H1 (cell line): ENCODE results near the gene INHBA. TPM values are rescaled to one million over a fixed set of nuclear protein-coding genes. Genes with fewer than 3 reads are reported as not detected.
A peak's percentile ranks its signal among the peaks of the same experiment; 100 is the strongest.

Experiments used
- CTCF ChIA-PET: fragments of 300-600 bp; sonication (Branson Sonifier 250); formaldehyde crosslinking; loops from one replicate; lab custom pipeline; 2021; ENCODE audit not compliant: partially characterized antibody; lab: Charles Lee
- POLR2A ChIA-PET: fragments of 300-600 bp; sonication (Branson Sonifier 250); formaldehyde crosslinking; loops from one replicate; lab custom pipeline; 2021; ENCODE audit warnings: inconsistent platforms; ENCODE audit not compliant: partially characterized antibody; lab: Charles Lee
- DNase-seq, 2 experiments: peaks; one replicate each; pipeline versions ENCODE4 v3.0.0 to v3.0.0-alpha.2; 2010 to 2022; ENCODE audit warnings: low spot score in 2 of 2, low read depth in 1 of 2, mixed read lengths in 1 of 2
- FAIRE-seq: peaks from 2 replicates; lab custom pipeline; 2011; peaks lifted over from hg19 to GRCh38; lab: Jason Lieb, UNC
- H2AFZ ChIP-seq: 2 replicates; pipeline ENCODE4 v1.8.1; 2012; ENCODE audit warnings: low read length, inconsistent platforms
- H2AK5ac ChIP-seq: 2 replicates; pipeline ENCODE4 v1.6.1; 2013; ENCODE audit warnings: low read depth, low read length
- H2BK120ac ChIP-seq: replicated peaks from 2 replicates; pipeline ENCODE3; 2013; ENCODE audit warnings: low read depth, low read length, inconsistent platforms
- H2BK12ac ChIP-seq: 2 replicates; pipeline ENCODE4 v1.6.1; 2013; ENCODE audit warnings: low read depth, low read length
- H2BK15ac ChIP-seq: 2 replicates; pipeline ENCODE4 v1.6.1; 2013; ENCODE audit warnings: low read length
- H2BK20ac ChIP-seq: 2 replicates; pipeline ENCODE4 v1.6.1; 2013; ENCODE audit warnings: low read length
- H2BK5ac ChIP-seq: 2 replicates; pipeline ENCODE4 v1.6.1; 2013; ENCODE audit warnings: low read depth, low read length
- H3K14ac ChIP-seq: 2 replicates; pipeline ENCODE4 v1.6.1; 2013; ENCODE audit warnings: inconsistent platforms; ENCODE audit not compliant: insufficient read length
- H3K18ac ChIP-seq: 2 replicates; pipeline ENCODE4 v1.6.1; 2013; ENCODE audit warnings: low read length; ENCODE audit errors: extremely low read depth
- H3K23ac ChIP-seq: 2 replicates; pipeline ENCODE4 v1.6.1; 2013; ENCODE audit warnings: inconsistent platforms; ENCODE audit not compliant: insufficient read length
- H3K23me2 ChIP-seq: 2 replicates; pipeline ENCODE4 v1.6.1; 2013; ENCODE audit warnings: low read depth, low read length
- H3K27ac ChIP-seq: 2 replicates; pipeline ENCODE4 v1.6.1; 2011; ENCODE audit warnings: low read depth, low read length, inconsistent platforms
- H3K27me3 ChIP-seq, 4 experiments: replicated peaks in 1 of 4; 1 replicate in 1 of 4; 2 replicates in 3 of 4; pipeline versions ENCODE4 v1.6.1 to v1.8.1; 2011 to 2013; ENCODE audit warnings: low read length in 3 of 4, mild to moderate bottlenecking in 3 of 4, inconsistent platforms in 2 of 4, mixed read lengths in 2 of 4, moderate library complexity in 1 of 4; ENCODE audit not compliant: control insufficient read depth in 3 of 4, insufficient read depth in 3 of 4; ENCODE audit errors: extremely low read depth in 1 of 4
- H3K36me3 ChIP-seq, 4 experiments: 2 replicates each; pipeline versions ENCODE4 v1.6.1 to v1.8.1; 2011 to 2013; ENCODE audit warnings: mild to moderate bottlenecking in 4 of 4, low read length in 3 of 4, moderate library complexity in 2 of 4, control low read depth in 1 of 4, inconsistent platforms in 1 of 4; ENCODE audit not compliant: insufficient read depth in 4 of 4, control insufficient read depth in 2 of 4
- H3K4ac ChIP-seq: replicated peaks from 2 replicates; pipeline ENCODE3; 2013; ENCODE audit warnings: low read length, low read depth, mixed read lengths, inconsistent platforms; ENCODE audit not compliant: insufficient read length
- H3K4me1 ChIP-seq, 4 experiments: replicated peaks in 1 of 4; 1 replicate in 1 of 4; 2 replicates in 3 of 4; pipeline versions ENCODE4 v1.6.1 to v1.8.1; 2011 to 2013; ENCODE audit warnings: low read length in 3 of 4, inconsistent platforms in 2 of 4, mixed read lengths in 1 of 4; ENCODE audit not compliant: insufficient read depth in 4 of 4, control insufficient read depth in 3 of 4
- H3K4me2 ChIP-seq, 2 experiments: 2 replicates each; pipeline versions ENCODE4 v1.6.1 to v1.8.1; 2011 to 2013; ENCODE audit warnings: low read depth in 2 of 2, low read length in 2 of 2, control low read depth in 1 of 2, inconsistent platforms in 1 of 2, mild to moderate bottlenecking in 1 of 2; ENCODE audit not compliant: insufficient read depth in 1 of 2
- H3K4me3 ChIP-seq, 4 experiments: fragments of 200-600, 300-600 bp in 1 of 4; sonication (generic), shearing (Covaris generic), sonication (Bioruptor Twin) in 1 of 4; 2 replicates each; pipeline versions ENCODE4 v1.5.1 to v1.8.1; 2011 to 2016; ENCODE audit warnings: low read length in 4 of 4, low read depth in 3 of 4, control low read depth in 2 of 4, inconsistent platforms in 2 of 4, mild to moderate bottlenecking in 2 of 4, mixed read lengths in 1 of 4, moderate library complexity in 1 of 4; ENCODE audit not compliant: insufficient read depth in 2 of 4; ENCODE audit errors: extremely low read depth in 1 of 4
- H3K56ac ChIP-seq: replicated peaks from 2 replicates; pipeline ENCODE3; 2013; ENCODE audit warnings: low read depth, mild to moderate bottlenecking, mixed read lengths, low read length, inconsistent platforms; ENCODE audit not compliant: insufficient read length
- H3K79me1 ChIP-seq: 2 replicates; pipeline ENCODE4 v1.6.1; 2013; ENCODE audit warnings: low read depth, low read length, control low read depth
- H3K79me2 ChIP-seq, 2 experiments: 2 replicates each; pipeline versions ENCODE4 v1.6.1 to v1.8.1; 2012 to 2013; ENCODE audit warnings: low read length in 2 of 2, mild to moderate bottlenecking in 2 of 2, inconsistent platforms in 1 of 2; ENCODE audit not compliant: insufficient read depth in 2 of 2, control insufficient read depth in 1 of 2
- H3K9ac ChIP-seq, 4 experiments: replicated peaks in 1 of 4; 1 replicate in 1 of 4; 2 replicates in 3 of 4; pipeline versions ENCODE4 v1.6.1 to v1.8.1; 2011 to 2013; ENCODE audit warnings: low read depth in 3 of 4, low read length in 3 of 4, control low read depth in 2 of 4, mild to moderate bottlenecking in 2 of 4, moderate library complexity in 2 of 4, inconsistent platforms in 1 of 4; ENCODE audit errors: extremely low read depth in 1 of 4
- H3K9me3 ChIP-seq, 2 experiments: 2 replicates each; pipeline versions ENCODE4 v1.6.1 to v1.8.1; 2012 to 2013; ENCODE audit warnings: mild to moderate bottlenecking in 2 of 2, moderate library complexity in 2 of 2, control low read depth in 1 of 2, inconsistent platforms in 1 of 2, low read depth in 1 of 2, low read length in 1 of 2, mixed read lengths in 1 of 2; ENCODE audit not compliant: insufficient read depth in 2 of 2
- H4K20me1 ChIP-seq, 2 experiments: replicated peaks in 1 of 2; 2 replicates each; pipeline versions ENCODE3 to v1.8.1; 2011 to 2013; ENCODE audit warnings: inconsistent platforms in 2 of 2, low read length in 2 of 2, mild to moderate bottlenecking in 1 of 2; ENCODE audit not compliant: insufficient read depth in 2 of 2, control insufficient read depth in 1 of 2
- H4K5ac ChIP-seq: 2 replicates; pipeline ENCODE4 v1.6.1; 2013; ENCODE audit warnings: low read length, low read depth, mixed read lengths, inconsistent platforms; ENCODE audit not compliant: insufficient read length
- H4K8ac ChIP-seq: 2 replicates; pipeline ENCODE4 v1.8.0; 2013; ENCODE audit warnings: mild to moderate bottlenecking, moderate library complexity, low read length, inconsistent platforms; ENCODE audit not compliant: insufficient read depth; ENCODE audit errors: extremely low read depth
- H4K91ac ChIP-seq: replicated peaks from 2 replicates; pipeline ENCODE3; 2013; ENCODE audit warnings: low read length, mixed read lengths, inconsistent platforms; ENCODE audit not compliant: insufficient read length
- CHD1 ChIP-seq: IDR thresholded peaks from 2 replicates; pipeline ENCODE4 v1.6.1; 2012; ENCODE audit warnings: low read depth, low read length, improper control_type of control experiment
- CTBP2 ChIP-seq: IDR thresholded peaks from 2 replicates; pipeline ENCODE4 v1.7.0; 2011; ENCODE audit warnings: borderline replicate concordance, mild to moderate bottlenecking, moderate library complexity, mixed read lengths, low read length; ENCODE audit not compliant: insufficient read depth, insufficient read length
- E2F6 ChIP-seq: IDR thresholded peaks from 2 replicates; pipeline ENCODE4 v1.6.1; 2012; ENCODE audit warnings: inconsistent platforms
- RBBP5 ChIP-seq: IDR thresholded peaks from 2 replicates; pipeline ENCODE4 v1.7.1; 2012; ENCODE audit warnings: low read depth, mild to moderate bottlenecking, inconsistent platforms, low read length, moderate library complexity, borderline replicate concordance
- TAF1 ChIP-seq: IDR thresholded peaks from 2 replicates; pipeline ENCODE4 v1.6.1; 2011; ENCODE audit warnings: mild to moderate bottlenecking, low read depth, low read length
- WGBS, 2 experiments: shearing (Covaris generic) in 1 of 2; methylation state at CpG; one replicate each; pipeline versions ENCODE4 v1.1.6 to v1.1.7; 2013 to 2015; ENCODE audit warnings: low lambda C conversion rate in 2 of 2, mixed read lengths in 2 of 2, inconsistent platforms in 1 of 2, low coverage in 1 of 2, missing lambda C conversion rate in 1 of 2; ENCODE audit not compliant: insufficient replicate concordance in 2 of 2, insufficient coverage in 1 of 2, insufficient read length in 1 of 2; ENCODE audit errors: extremely low coverage in 1 of 2, missing lambda C conversion rate in 1 of 2; 5-methylcytosine and 5-hydroxymethylcytosine counted together
- polyA plus RNA-seq, 7 experiments: library from polyadenylated mRNA; depleted of rRNA in 3 of 7; stranded (reverse) in 5 of 7; unstranded in 2 of 7; fragments of >200 nt in 5 of 7; fragments of 200-250 nt in 2 of 7; gene quantifications; 1 replicate in 5 of 7; 2 replicates in 1 of 7; 4 replicates in 1 of 7; pipeline versions ENCODE4 v1.2.1 to v1.2.3, GENCODE V29; 2011 to 2013; ENCODE audit warnings: missing spikeins in 2 of 7, mixed read lengths in 2 of 7
- total RNA-seq: library from RNA; stranded (reverse); fragmentation: NEBNext Ultra II Directional; extraction: Animal tissue kit (Norgen Biotek cat#: 25700); gene quantifications from 2 replicates; pipeline ENCODE4 v1.2.1, GENCODE V29; 2021
- TF ChIP-seq, protein P1 (sequence below): IDR thresholded peaks from 2 replicates; pipeline ENCODE4 v1.6.1; 2012; ENCODE audit warnings: inconsistent platforms

Gene INHBA
- total and polyA plus RNA-seq, 2 of the 8 experiments (the other 6 are each of a cell fraction or from before 2014, with no cell fraction given): 1.1 to 2.7 TPM

- Histone ChIP-seq H2AK5ac (no peak overlapping the region), H3K79me2 (no peaks in the 10 kb centered on the region; a peak in 1 of 4 replicates), H3K4ac (no peak overlapping the region), H2BK20ac (no peak overlapping the region), H3K79me1 (no peaks in the 10 kb centered on the region), H2AFZ (no peak overlapping the region), H3K4me1 (peaks cover 1 to 22% (median 17%) of the 10 kb centered on the region in 4 experiments; a peak in 5 of 7 replicates), H3K9me3 (no peaks in the 10 kb centered on the region), H4K20me1 (no peaks in the 10 kb centered on the region), H2BK12ac (0 out of 2 replicates have a peak overlapping the region, but pooled peaks have one; percentile 13), H4K91ac (no peak overlapping the region), H3K23ac (no peak overlapping the region), H3K14ac (no peak overlapping the region), H2BK5ac (no peak overlapping the region), H3K18ac (no peak overlapping the region), H2BK120ac (no peak overlapping the region), H3K9ac (no peak overlapping the region), H3K27ac (no peak overlapping the region), H4K5ac (no peak overlapping the region), H3K4me2 (peak overlapping the region; percentile 95 to 98), H4K8ac (no peak overlapping the region), H3K27me3 (0 out of 7 replicates have a peak, but pooled peaks cover 0 to 3% (median 0%) of the 10 kb centered on the region in 4 experiments), H3K56ac (no peak overlapping the region), H3K36me3 (no peaks in the 10 kb centered on the region), H3K23me2 (peaks cover 11% of the 10 kb centered on the region), H2BK15ac (no peak overlapping the region), H3K4me3 (peak overlapping the region in 3 of 4 experiments; percentile 59 to 70 (median 61); a peak in 5 of 8 replicates)
- FAIRE-seq: peak; percentile 58
- ChIA-PET POLR2A (no interaction called here), CTCF (interaction anchor here (0.6 to 2.3 kb wide), 10 partner anchors 12 to 1410 kb away, joined by 3 to 11 read pairs (median 3); no protein-coding TSS in a partner anchor)
- TF ChIP-seq CTBP2 (no peak), RBBP5 (no peak), E2F6 (no peak), CHD1 (no peak), TAF1 (no peak)
- TF ChIP-seq, protein P1, sequence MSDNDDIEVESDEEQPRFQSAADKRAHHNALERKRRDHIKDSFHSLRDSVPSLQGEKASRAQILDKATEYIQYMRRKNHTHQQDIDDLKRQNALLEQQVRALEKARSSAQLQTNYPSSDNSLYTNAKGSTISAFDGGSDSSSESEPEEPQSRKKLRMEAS: no peak
- no peak for DNase-seq
- 9% methylated on average over 4 of the region's 4 CpGs; no CpG with 5 or more reads in 1 of the 2 experiments for WGBS, 2 experiments
Measured at GRCh38 chr7:41698726-41699125, 4.2 kb downstream of the INHBA start.
